ENCODE measurements around the gene CPSF3.

Gene CPSF3

GRCh38 chr2:9380702-9381628 is 42.5 kb upstream of the CPSF3 start:
- DNase-seq (ENCODE audit: low spot score), result no peak
- TF ChIP-seq CTCF (IDR thresholded peaks at IDR 0.05; ENCODE audit: extremely low read depth, missing control alignments), result no peak

- TF ChIP-seq CTCF (IDR thresholded peaks at IDR 0.05; ENCODE audit: extremely low read depth, missing control alignments), result no peak
- DNase-seq (ENCODE audit: low spot score), result no peak
These were observed 40.7 kb upstream of the CPSF3 start for GRCh38 chr2:9382604-9383235.

- no peak for TF ChIP-seq CTCF (IDR thresholded peaks at IDR 0.05; ENCODE audit: extremely low read depth, missing control alignments)
- DNase-seq (ENCODE audit: low spot score), result no peak
These were observed 38.9 kb upstream of the CPSF3 start for GRCh38 chr2:9384521-9384920.

GRCh38 chr2:9385841-9386240 is 37.6 kb upstream of the CPSF3 start:
- TF ChIP-seq CTCF (IDR thresholded peaks at IDR 0.05; ENCODE audit: extremely low read depth, missing control alignments), result no peak

GRCh38 chr2:9388199-9388681 is 35.2 kb upstream of the CPSF3 start:
- DNase-seq (ENCODE audit: low spot score), result no peak

More at GRCh38 chr2:9385841-9386240, 37.6 kb upstream of the CPSF3 start:
- DNase-seq (ENCODE audit: low spot score), result no peak

GRCh38 chr2:9388950-9389911 is 34.2 kb upstream of the CPSF3 start:
- TF ChIP-seq CTCF (IDR thresholded peaks at IDR 0.05; ENCODE audit: extremely low read depth, missing control alignments), result no peak
- no peak for DNase-seq (ENCODE audit: low spot score)

More at GRCh38 chr2:9388199-9388681, 35.2 kb upstream of the CPSF3 start:
- no peak for TF ChIP-seq CTCF (IDR thresholded peaks at IDR 0.05; ENCODE audit: extremely low read depth, missing control alignments)

Data from GM20000 (cell line).